ENCODE data around the gene CFDP1.
"Not testable (repeated sequence)": the region's sequence is repeated elsewhere in the genome, so short reads cannot be mapped to it uniquely, and the experiment has no call there.

Gene CFDP1

DNA sequence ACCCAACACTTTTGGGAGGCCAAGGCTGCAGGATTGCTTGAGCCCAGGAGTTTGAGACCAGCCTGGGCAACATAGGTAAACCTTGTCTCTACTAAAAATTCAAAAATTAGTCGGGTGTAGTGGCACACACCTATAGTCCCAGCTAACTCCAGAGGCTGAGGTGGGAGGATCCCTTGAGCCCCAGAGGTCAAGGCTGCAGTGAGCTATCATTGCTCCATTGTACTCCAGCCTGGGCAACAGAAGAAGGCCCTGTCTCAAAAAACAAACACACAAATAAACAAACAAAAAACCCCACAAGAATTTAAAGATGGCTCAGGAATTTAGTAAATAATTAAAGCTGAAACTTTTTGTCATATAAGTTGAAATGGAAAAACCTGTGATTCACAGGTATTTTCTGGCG, 33.5 kb upstream of the CFDP1 start:
- no peak for DNase-seq
- Histone ChIP-seq H3K27ac (no peak overlapping the region), H3K4me3 (ENCODE audit: low read depth, low read length) (no peak overlapping the region), H3K27me3 (ENCODE audit: insufficient read depth, low read depth, severe bottlenecking) (no peaks in the 10 kb centered on the region), H3K9me3 (ENCODE audit: severe bottlenecking) (no peaks in the 10 kb centered on the region), H3K36me3 (no peaks in the 10 kb centered on the region)
- TF ChIP-seq, protein P1, sequence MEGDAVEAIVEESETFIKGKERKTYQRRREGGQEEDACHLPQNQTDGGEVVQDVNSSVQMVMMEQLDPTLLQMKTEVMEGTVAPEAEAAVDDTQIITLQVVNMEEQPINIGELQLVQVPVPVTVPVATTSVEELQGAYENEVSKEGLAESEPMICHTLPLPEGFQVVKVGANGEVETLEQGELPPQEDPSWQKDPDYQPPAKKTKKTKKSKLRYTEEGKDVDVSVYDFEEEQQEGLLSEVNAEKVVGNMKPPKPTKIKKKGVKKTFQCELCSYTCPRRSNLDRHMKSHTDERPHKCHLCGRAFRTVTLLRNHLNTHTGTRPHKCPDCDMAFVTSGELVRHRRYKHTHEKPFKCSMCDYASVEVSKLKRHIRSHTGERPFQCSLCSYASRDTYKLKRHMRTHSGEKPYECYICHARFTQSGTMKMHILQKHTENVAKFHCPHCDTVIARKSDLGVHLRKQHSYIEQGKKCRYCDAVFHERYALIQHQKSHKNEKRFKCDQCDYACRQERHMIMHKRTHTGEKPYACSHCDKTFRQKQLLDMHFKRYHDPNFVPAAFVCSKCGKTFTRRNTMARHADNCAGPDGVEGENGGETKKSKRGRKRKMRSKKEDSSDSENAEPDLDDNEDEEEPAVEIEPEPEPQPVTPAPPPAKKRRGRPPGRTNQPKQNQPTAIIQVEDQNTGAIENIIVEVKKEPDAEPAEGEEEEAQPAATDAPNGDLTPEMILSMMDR (IDR thresholded peaks at IDR 0.05; ENCODE audit: low read depth, low read length): no peak

DNA sequence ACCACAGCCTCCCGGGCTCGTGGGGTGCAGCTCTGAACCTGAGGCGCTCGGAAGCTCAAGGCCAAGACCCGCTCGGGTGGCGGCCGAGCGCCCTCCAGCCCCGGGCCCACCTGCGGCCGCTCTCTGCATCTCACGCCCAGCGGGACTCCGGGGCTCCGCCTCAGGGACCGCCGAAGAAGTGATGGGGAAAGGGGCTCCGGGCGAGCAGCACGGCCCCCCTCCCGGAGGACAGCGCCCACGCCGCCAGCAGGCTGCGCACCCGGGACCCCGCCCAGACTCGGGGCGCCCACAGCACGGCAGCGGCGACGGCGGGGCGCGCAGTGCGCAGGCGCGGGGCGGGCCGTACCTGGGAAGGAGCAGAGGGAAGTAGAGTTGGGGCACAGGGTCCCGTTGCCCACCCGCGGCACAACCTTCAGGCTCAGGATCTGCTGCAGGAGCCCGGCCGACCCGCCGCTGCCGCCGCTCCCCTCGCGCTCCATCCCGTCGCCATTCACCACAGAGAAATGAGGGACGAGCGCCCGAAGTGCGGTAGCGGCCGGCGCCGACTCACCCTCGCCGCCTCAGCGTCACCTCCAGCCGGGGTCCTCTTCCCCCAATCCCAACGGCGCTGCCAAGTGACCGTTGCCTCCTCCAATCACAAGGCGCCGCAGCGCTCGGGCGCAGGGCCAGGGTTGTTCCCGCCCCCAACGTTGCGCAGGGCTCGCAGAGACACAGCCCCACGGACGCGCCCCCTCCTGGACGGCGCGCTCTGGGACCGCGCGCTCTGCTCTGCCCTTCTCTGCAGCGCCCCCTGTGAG, 31.0 kb upstream of the CFDP1 start, which contains the start of gene TMEM170A:
Gene TMEM170A, minus strand, starts transcription at position 568 of the 797 bp plus-strand sequence. Its CDS starts 89 bp downstream, at position 479.
- H3K27ac ChIP-seq: peak within 1 kb of the TSS; percentile 87
- no peaks in the 10 kb centered on the region for H3K9me3 ChIP-seq (ENCODE audit: severe bottlenecking)
- DNase-seq: peak; percentile 99
- TF ChIP-seq, protein P1 (IDR thresholded peaks at IDR 0.05; ENCODE audit: low read depth, low read length): peak; percentile 97
- no peaks in the 10 kb centered on the region; the same call in 1 of the 2 replicates for H3K36me3 ChIP-seq
- no peaks in the 10 kb centered on the region for H3K27me3 ChIP-seq (ENCODE audit: insufficient read depth, low read depth, severe bottlenecking)
- H3K4me3 ChIP-seq (ENCODE audit: low read depth, low read length): peak within 1 kb of the TSS; percentile 90

DNA sequence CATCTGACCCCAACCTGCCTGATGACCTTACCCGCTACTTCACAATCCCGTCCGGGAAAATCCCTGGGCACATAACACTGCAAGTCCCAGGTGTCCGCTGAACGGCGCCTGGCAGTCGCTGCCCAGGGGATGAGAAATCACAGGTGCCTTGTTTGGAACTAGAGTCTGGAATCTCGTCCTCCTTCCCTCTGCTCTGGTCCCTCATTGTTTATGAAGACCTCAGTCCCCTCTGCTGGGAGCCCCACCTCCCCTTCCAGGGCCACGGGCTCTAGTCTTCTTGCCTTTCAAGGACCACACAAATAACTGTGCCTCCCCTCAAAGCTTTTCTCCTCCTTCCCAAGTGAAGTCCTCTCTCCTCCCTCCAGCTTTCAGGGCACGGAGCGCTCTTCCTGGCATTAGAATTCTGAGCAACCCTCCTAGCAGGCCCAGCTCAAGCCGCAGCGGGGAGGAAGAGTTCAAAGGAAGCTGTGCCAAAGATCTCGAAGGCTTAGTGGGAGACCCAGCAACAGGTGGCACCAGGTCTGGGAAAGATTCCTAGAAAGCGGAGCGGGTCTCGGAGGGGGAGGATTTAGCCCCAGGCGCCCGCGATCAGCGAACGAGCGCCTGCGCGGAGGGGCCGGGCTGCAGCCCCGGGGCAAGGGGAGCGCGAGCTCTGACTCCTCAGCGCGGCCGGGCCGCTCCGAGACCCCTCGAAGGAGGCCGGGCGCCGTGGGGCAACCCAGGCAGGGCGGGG, 30.3 kb upstream of the CFDP1 start:
- DNase-seq: peak; percentile 83
- Histone ChIP-seq H3K4me3 (ENCODE audit: low read depth, low read length) (peak overlapping the region; percentile 90), H3K27ac (peak overlapping the region; percentile 87)
- not testable (repeated sequence) for H3K36me3 ChIP-seq; H3K27me3 ChIP-seq (ENCODE audit: insufficient read depth, low read depth, severe bottlenecking); H3K9me3 ChIP-seq (ENCODE audit: severe bottlenecking)

DNA sequence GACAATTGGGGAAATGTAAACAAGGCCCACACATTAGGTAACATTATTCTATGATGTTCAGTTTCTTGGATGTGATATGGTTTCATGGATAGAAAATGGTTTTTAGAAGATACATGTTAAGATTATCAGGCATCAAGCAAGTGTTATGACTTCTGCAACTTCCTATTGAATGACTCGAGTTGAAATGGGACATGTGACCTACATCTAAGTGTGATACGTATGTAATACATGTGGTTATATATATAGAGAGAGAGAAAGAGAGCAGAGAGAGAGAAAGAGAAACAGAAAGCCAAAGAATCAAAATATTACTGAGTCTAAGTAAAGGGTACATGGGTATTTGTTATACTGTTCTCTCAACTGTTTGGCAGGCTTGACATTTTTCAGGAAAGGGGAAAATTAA, 29.5 kb upstream of the CFDP1 start:
- Histone ChIP-seq H3K36me3 (no peaks in the 10 kb centered on the region; the same call in 1 of the 2 replicates), H3K9me3 (ENCODE audit: severe bottlenecking) (no peaks in the 10 kb centered on the region), H3K4me3 (ENCODE audit: low read depth, low read length) (no peak overlapping the region), H3K27me3 (ENCODE audit: insufficient read depth, low read depth, severe bottlenecking) (no peaks in the 10 kb centered on the region), H3K27ac (no peak overlapping the region)
- TF ChIP-seq, protein P1 (IDR thresholded peaks at IDR 0.05; ENCODE audit: low read depth, low read length): no peak
- no peak for DNase-seq

DNA sequence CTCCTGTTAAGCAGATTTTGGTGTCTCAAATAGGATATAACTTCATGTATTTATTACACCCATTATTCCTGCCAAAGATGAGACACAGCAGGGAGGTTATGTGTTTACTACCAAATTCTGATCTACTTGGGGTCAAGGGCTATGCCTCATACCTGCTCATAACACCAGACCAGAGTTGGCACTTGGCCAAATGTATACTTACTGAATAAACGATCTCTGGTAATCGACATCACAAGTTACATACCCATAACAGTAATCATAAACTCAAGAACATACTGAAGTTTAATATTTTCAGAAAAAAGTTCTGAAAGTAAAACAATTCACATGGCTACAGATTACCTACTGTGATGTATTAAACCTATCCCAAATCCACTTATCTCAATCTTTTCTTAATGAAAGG, 28.3 kb upstream of the CFDP1 start:
- Histone ChIP-seq H3K27ac (no peak overlapping the region), H3K36me3 (no peaks in the 10 kb centered on the region; the same call in 1 of the 2 replicates), H3K27me3 (ENCODE audit: insufficient read depth, low read depth, severe bottlenecking) (no peaks in the 10 kb centered on the region), H3K9me3 (ENCODE audit: severe bottlenecking) (no peaks in the 10 kb centered on the region), H3K4me3 (ENCODE audit: low read depth, low read length) (no peak overlapping the region)
- no peak for DNase-seq
- TF ChIP-seq, protein P1 (IDR thresholded peaks at IDR 0.05; ENCODE audit: low read depth, low read length): no peak

DNA sequence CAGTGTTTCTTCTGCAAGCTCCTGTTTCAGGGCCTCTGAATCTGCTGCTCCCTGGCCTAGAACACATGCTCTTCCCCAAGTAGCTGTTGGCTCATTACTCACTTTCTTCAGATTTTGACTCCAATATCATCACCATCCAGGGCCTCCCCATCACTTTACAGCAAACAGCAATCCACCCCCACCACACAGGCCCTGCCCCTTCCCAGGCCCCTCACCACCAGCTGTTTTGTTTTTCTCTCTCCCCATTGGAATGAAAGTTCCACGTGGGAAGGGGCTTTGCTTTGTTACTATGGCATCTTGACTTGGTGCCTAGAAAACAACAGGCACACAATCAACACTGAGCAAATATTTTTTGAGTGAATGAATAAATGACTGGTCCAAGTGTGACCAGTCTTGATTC, 27.1 kb upstream of the CFDP1 start:
- TF ChIP-seq, protein P1 (IDR thresholded peaks at IDR 0.05; ENCODE audit: low read depth, low read length): no peak
- H3K4me3 ChIP-seq (ENCODE audit: low read depth, low read length): no peak overlapping the region
- H3K27me3 ChIP-seq (ENCODE audit: insufficient read depth, low read depth, severe bottlenecking): no peaks in the 10 kb centered on the region
- DNase-seq: no peak
- H3K27ac ChIP-seq: no peak overlapping the region
- no peaks in the 10 kb centered on the region; the same call in 1 of the 2 replicates for H3K36me3 ChIP-seq
- no peaks in the 10 kb centered on the region for H3K9me3 ChIP-seq (ENCODE audit: severe bottlenecking)

Measured in WERI-Rb-1 (cell line).